Endothelial cell (in vitro differentiated cells): ENCODE measurements around the gene MAGI1. TPM values are rescaled to one million over a fixed set of nuclear protein-coding genes. Genes with fewer than 3 reads are reported as not detected.

ENCODE experiments used
- DNase-seq: peaks from one replicate; pipeline ENCODE4 v3.0.0; 2021; ENCODE audit warnings: low spot score
- H3K27ac Mint-ChIP-seq: one replicate; pipeline ENCODE4 v1.8.0; 2021; ENCODE audit warnings: mixed read lengths, inconsistent platforms; ENCODE audit not compliant: unreplicated experiment
- H3K27me3 Mint-ChIP-seq: one replicate; pipeline ENCODE4 v1.8.0; 2021; ENCODE audit warnings: mild to moderate bottlenecking, moderate library complexity, mixed read lengths, inconsistent platforms; ENCODE audit not compliant: unreplicated experiment
- H3K36me3 Mint-ChIP-seq: one replicate; pipeline ENCODE4 v1.8.0; 2021; ENCODE audit warnings: mild to moderate bottlenecking, low read depth, mixed read lengths, inconsistent platforms; ENCODE audit not compliant: unreplicated experiment
- H3K4me1 Mint-ChIP-seq: one replicate; pipeline ENCODE4 v1.8.0; 2021; ENCODE audit warnings: mild to moderate bottlenecking, mixed read lengths, inconsistent platforms; ENCODE audit not compliant: unreplicated experiment
- H3K4me3 Mint-ChIP-seq: one replicate; pipeline ENCODE4 v1.8.0; 2021; ENCODE audit warnings: mild to moderate bottlenecking, mixed read lengths, inconsistent platforms; ENCODE audit not compliant: unreplicated experiment
- H3K9me3 Mint-ChIP-seq: one replicate; pipeline ENCODE4 v1.8.0; 2021; ENCODE audit warnings: mixed read lengths, inconsistent platforms; ENCODE audit not compliant: unreplicated experiment
- total RNA-seq: library from RNA; stranded (reverse); fragmentation: NEBNext Ultra II Directional; extraction: Animal tissue kit (Norgen Biotek cat#: 25700); gene quantifications from one replicate; pipeline ENCODE4 v1.2.1, GENCODE V29; 2021; ENCODE audit not compliant: unreplicated experiment
- TF ChIP-seq, protein P1 (sequence below): fragments of 200-600 bp; sonication (generic); IDR thresholded peaks from one replicate; pipeline ENCODE4 v1.5.0; 2021; ENCODE audit warnings: antibody characterized with exemption; ENCODE audit not compliant: unreplicated experiment

The MAGI1 gene
- total RNA-seq, 1 donor from 2014 or later = 33.8 TPM

GRCh38 chr3:65576966-65577365 lies 461.8 kb downstream of the MAGI1 start:
- H3K4me3 Mint-ChIP-seq = no peak overlapping the region
- H3K36me3 Mint-ChIP-seq = no peaks in the 10 kb centered on the region
- TF ChIP-seq, protein P1, sequence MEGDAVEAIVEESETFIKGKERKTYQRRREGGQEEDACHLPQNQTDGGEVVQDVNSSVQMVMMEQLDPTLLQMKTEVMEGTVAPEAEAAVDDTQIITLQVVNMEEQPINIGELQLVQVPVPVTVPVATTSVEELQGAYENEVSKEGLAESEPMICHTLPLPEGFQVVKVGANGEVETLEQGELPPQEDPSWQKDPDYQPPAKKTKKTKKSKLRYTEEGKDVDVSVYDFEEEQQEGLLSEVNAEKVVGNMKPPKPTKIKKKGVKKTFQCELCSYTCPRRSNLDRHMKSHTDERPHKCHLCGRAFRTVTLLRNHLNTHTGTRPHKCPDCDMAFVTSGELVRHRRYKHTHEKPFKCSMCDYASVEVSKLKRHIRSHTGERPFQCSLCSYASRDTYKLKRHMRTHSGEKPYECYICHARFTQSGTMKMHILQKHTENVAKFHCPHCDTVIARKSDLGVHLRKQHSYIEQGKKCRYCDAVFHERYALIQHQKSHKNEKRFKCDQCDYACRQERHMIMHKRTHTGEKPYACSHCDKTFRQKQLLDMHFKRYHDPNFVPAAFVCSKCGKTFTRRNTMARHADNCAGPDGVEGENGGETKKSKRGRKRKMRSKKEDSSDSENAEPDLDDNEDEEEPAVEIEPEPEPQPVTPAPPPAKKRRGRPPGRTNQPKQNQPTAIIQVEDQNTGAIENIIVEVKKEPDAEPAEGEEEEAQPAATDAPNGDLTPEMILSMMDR = no peak
- no peaks in the 10 kb centered on the region for H3K9me3 Mint-ChIP-seq
- H3K27me3 Mint-ChIP-seq = no peaks in the 10 kb centered on the region
- H3K27ac Mint-ChIP-seq = no peak overlapping the region
- H3K4me1 Mint-ChIP-seq = no peaks in the 10 kb centered on the region
- DNase-seq = no peak

DNA sequence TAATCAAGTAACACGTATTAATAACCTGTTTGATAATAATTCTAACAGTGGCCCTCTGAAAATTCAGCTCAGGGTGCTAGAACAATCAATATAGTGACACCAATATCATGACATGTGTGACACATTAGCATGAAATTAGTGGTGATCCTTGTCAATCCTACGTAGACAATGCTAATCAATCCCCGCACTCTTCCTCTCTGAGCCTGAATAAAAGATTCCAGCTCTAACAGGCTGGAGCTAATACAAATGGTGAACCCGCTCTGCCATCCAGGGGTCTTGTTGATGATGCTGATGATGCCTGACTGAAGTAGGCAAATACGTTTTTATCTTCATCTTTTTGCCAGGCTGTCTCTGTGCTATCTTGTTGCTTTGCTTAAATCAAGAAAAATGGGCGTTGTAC lies 462.5 kb downstream of the MAGI1 start:
- Mint-ChIP-seq H3K36me3 (no peaks in the 10 kb centered on the region), H3K27me3 (no peaks in the 10 kb centered on the region), H3K27ac (no peak overlapping the region), H3K9me3 (no peaks in the 10 kb centered on the region), H3K4me3 (no peak overlapping the region), H3K4me1 (no peaks in the 10 kb centered on the region)
- TF ChIP-seq, protein P1 = no peak
- no peak for DNase-seq

DNA sequence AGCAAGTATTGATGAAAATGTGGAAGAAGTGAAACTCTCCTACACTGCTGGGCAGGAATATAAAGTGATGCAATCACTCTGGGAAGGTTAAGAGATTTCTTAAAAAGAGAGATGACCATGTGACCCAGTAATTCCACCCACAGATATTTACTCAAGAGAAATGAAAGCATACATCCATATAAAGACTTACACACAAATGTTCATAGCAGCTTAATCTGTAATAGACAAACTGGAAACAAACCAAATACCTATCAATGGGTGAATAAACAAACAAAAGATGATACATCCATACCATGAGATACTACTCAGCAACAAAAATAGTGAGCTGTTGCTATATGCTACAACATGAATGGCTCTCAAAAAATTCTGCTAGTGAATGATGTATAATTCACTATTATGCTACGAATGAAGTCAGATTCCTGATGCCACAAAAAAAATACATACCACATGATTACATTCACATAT lies 463.3 kb downstream of the MAGI1 start:
- no peak overlapping the region for H3K27ac Mint-ChIP-seq
- no peaks in the 10 kb centered on the region for H3K9me3 Mint-ChIP-seq
- no peaks in the 10 kb centered on the region for H3K4me1 Mint-ChIP-seq
- H3K36me3 Mint-ChIP-seq = no peaks in the 10 kb centered on the region
- no peak overlapping the region for H3K4me3 Mint-ChIP-seq
- no peak for DNase-seq
- no peaks in the 10 kb centered on the region for H3K27me3 Mint-ChIP-seq
- TF ChIP-seq, protein P1 = no peak

DNA sequence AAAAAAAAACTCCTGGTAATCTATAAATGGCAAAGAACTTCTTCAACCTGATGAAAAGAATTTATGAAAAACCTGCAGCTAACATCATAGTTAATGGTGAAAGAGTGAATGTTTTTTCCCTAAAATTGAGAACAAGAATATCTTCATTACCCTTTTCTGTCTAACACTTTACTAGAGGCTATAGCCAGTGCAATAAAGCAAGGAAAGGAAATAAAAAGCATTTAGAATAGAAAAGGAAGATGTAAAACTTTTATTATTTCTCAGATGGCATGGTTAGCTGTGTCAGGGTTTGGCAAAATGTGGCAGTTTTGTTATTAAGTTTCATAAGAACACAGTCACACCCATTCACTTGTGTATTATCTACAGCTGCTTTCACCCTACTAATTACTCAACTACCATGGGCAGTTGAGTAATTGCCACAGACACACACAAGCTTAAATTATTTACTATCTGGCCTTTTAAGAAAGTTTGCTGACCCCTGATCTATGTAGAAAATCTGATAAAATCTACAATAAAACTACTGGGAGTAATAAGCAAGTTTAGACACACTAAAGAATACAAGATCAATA lies 465.1 kb downstream of the MAGI1 start:
- TF ChIP-seq, protein P1 = no peak
- Mint-ChIP-seq H3K27me3 (no peaks in the 10 kb centered on the region), H3K36me3 (no peaks in the 10 kb centered on the region), H3K4me1 (no peaks in the 10 kb centered on the region), H3K27ac (no peak overlapping the region), H3K9me3 (no peaks in the 10 kb centered on the region), H3K4me3 (no peak overlapping the region)
- DNase-seq = no peak

GRCh38 chr3:65572175-65572777 lies 466.4 kb downstream of the MAGI1 start:
- Mint-ChIP-seq H3K27ac (no peak overlapping the region), H3K4me3 (no peak overlapping the region), H3K9me3 (no peaks in the 10 kb centered on the region), H3K4me1 (no peaks in the 10 kb centered on the region), H3K36me3 (no peaks in the 10 kb centered on the region), H3K27me3 (no peaks in the 10 kb centered on the region)
- TF ChIP-seq, protein P1 = no peak
- DNase-seq = no peak
